PC-9 (cell line): ENCODE results near the gene OAF.

Experiments used
- CTCF ChIP-seq: fragments of 200-600 bp; sonication (generic); conservative IDR thresholded peaks from 2 replicates; pipeline ENCODE4 v1.6.1; 2017; ENCODE audit warnings: mixed run types, antibody characterized with exemption, mild to moderate bottlenecking, moderate library complexity
- EZH2 ChIP-seq: fragments of 200-600 bp; sonication (generic); IDR thresholded peaks from 2 replicates; pipeline ENCODE4 v1.8.0; 2017; ENCODE audit warnings: antibody characterized with exemption, low read depth

DNA sequence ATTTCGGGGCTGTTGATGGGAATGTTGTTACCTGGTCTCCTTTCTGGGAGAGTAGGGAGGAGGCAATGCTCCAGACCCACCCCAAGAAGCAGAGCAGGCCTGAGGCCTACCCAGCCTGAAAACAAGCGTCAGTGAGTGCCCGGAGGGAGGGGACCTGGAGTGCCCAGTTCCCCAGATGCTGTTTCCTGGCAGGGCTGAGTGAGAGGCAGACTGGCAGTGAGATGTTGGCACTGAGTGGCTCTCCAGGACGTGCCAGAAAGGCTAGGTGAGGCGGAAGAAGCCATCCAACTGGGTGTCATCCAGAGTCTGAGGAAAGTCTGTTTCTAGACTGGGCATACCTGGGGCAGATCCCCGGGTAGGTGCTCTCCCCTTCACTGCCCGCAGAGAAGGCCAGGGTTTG is 30.4 kb downstream of the OAF start:
- TF ChIP-seq CTCF (no peak), EZH2 (no peak)
